ENCODE measurements around the gene CDCA5.

Gene CDCA5

GRCh38 chr11:65071907-65072630, 11.8 kb downstream of the CDCA5 start:
- H3K27me3 Mint-ChIP-seq (ENCODE audit: low read depth), result no peaks in the 10 kb centered on the region
- no peaks in the 10 kb centered on the region for H3K4me1 Mint-ChIP-seq
- no peak overlapping the region for H3K4me3 Mint-ChIP-seq
- no peak overlapping the region for H3K27ac Mint-ChIP-seq
- H3K36me3 Mint-ChIP-seq (ENCODE audit: low read depth), result no peaks in the 10 kb centered on the region
- H3K9me3 Mint-ChIP-seq, result no peaks in the 10 kb centered on the region
- no peak for TF ChIP-seq CTCF (IDR thresholded peaks at IDR 0.05; ENCODE audit: unreplicated experiment in 3 of 3)

- Mint-ChIP-seq H3K27me3 (ENCODE audit: low read depth) (no peaks in the 10 kb centered on the region), H3K27ac (no peak overlapping the region), H3K36me3 (ENCODE audit: low read depth) (no peaks in the 10 kb centered on the region), H3K4me3 (no peak overlapping the region), H3K9me3 (no peaks in the 10 kb centered on the region), H3K4me1 (no peaks in the 10 kb centered on the region)
- TF ChIP-seq CTCF (IDR thresholded peaks at IDR 0.05; ENCODE audit: unreplicated experiment in 3 of 3), result no peak
These were observed 14.6 kb downstream of the CDCA5 start for GRCh38 chr11:65069217-65069616.

DNA sequence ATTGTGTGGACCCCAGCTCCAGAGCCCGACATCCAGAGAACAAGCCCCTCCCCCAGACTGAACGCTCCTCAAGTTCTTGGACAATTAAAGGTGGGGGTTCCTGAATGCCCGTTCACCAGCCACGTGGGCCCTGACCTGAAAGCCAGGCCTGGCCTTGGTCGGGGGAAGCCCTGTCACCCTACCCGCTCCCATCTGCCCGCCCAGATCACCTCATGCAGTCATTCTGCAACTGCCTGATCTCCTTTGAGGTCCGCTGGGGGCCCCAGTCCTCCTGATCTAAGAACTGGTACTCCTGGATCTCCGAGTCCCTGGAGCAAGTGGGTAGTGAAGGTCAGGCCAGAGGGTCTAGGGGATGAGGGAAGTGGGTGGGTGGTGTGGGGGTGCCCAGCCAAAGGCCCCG, 16.4 kb downstream of the CDCA5 start:
- Mint-ChIP-seq H3K9me3 (no peaks in the 10 kb centered on the region), H3K4me3 (no peak overlapping the region), H3K36me3 (ENCODE audit: low read depth) (no peaks in the 10 kb centered on the region), H3K4me1 (no peaks in the 10 kb centered on the region), H3K27me3 (ENCODE audit: low read depth) (no peaks in the 10 kb centered on the region), H3K27ac (no peak overlapping the region)
- TF ChIP-seq CTCF (IDR thresholded peaks at IDR 0.05; ENCODE audit: unreplicated experiment in 3 of 3), result no peak

- H3K9me3 Mint-ChIP-seq, result no peaks in the 10 kb centered on the region
- no peak overlapping the region for H3K4me3 Mint-ChIP-seq
- TF ChIP-seq CTCF (IDR thresholded peaks at IDR 0.05; ENCODE audit: unreplicated experiment in 3 of 3), result no peak
- H3K27ac Mint-ChIP-seq, result no peak overlapping the region
- H3K27me3 Mint-ChIP-seq (ENCODE audit: low read depth), result no peaks in the 10 kb centered on the region
- H3K4me1 Mint-ChIP-seq, result no peaks in the 10 kb centered on the region
- no peaks in the 10 kb centered on the region for H3K36me3 Mint-ChIP-seq (ENCODE audit: low read depth)
These were observed 17.0 kb downstream of the CDCA5 start for GRCh38 chr11:65066805-65067291.

DNA sequence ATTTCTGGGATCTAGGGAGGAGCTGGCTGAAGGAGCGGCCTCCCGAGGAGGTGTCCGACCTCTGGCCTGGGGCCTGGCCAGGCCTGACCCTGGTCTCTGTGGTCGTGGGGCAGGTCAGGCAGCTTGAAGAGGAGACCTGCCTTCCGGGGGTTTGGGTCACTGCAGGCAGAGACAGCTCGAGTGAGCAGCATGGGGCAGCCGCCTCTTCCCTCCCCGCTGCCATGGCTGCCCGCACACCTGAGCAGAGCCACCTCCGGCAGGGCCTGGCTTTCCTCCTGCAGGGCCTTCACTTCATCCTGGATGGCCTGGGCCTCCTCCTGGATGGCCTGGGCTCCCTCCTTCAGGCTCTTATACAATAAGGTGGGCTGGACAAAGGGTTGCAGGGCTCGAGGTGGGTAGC, 17.5 kb downstream of the CDCA5 start:
- Mint-ChIP-seq H3K4me1 (no peaks in the 10 kb centered on the region), H3K4me3 (no peak overlapping the region), H3K27ac (no peak overlapping the region), H3K27me3 (ENCODE audit: low read depth) (no peaks in the 10 kb centered on the region), H3K9me3 (no peaks in the 10 kb centered on the region), H3K36me3 (ENCODE audit: low read depth) (no peaks in the 10 kb centered on the region)
- no peak for TF ChIP-seq CTCF (IDR thresholded peaks at IDR 0.05; ENCODE audit: unreplicated experiment in 3 of 3)

- H3K27ac Mint-ChIP-seq, result no peak overlapping the region
- H3K27me3 Mint-ChIP-seq (ENCODE audit: low read depth), result no peaks in the 10 kb centered on the region
- no peak for TF ChIP-seq CTCF (IDR thresholded peaks at IDR 0.05; ENCODE audit: unreplicated experiment in 3 of 3)
- no peaks in the 10 kb centered on the region for H3K36me3 Mint-ChIP-seq (ENCODE audit: low read depth)
- no peaks in the 10 kb centered on the region for H3K9me3 Mint-ChIP-seq
- no peaks in the 10 kb centered on the region for H3K4me1 Mint-ChIP-seq
- no peak overlapping the region for H3K4me3 Mint-ChIP-seq
These were observed 18.0 kb downstream of the CDCA5 start for GRCh38 chr11:65065851-65066250.

All from nephron (organoid).